RWPE1 (cell line): ENCODE measurements around the gene APBA3.

Experiments used
- CTCF ChIA-PET: fragments of 350-600 bp; sonication (Branson Sonifier 250); formaldehyde crosslinking; extraction: SDS; loops from one replicate; lab custom pipeline; 2021; lab: Yijun Ruan, JAX
- POLR2A ChIA-PET: fragments of 400-600 bp; formaldehyde crosslinking; extraction: SDS; loops from one replicate; lab custom pipeline; 2020; ENCODE audit warnings: antibody characterized with exemption; ENCODE audit not compliant: low non-redundant PET; lab: Yijun Ruan, JAX
- DNase-seq: peaks from one replicate; pipeline ENCODE4 v3.0.0; 2012; ENCODE audit warnings: low spot score
- H3K27ac ChIP-seq: fragments of 450-650 bp; 2 replicates; pipeline ENCODE4 v1.5.1; 2017
- TF ChIP-seq, protein P1 (sequence below): fragments of 450-650 bp; conservative IDR thresholded peaks from 2 replicates; pipeline ENCODE4 v1.5.1; 2017; ENCODE audit warnings: low read depth, mild to moderate bottlenecking

The APBA3 gene

DNA sequence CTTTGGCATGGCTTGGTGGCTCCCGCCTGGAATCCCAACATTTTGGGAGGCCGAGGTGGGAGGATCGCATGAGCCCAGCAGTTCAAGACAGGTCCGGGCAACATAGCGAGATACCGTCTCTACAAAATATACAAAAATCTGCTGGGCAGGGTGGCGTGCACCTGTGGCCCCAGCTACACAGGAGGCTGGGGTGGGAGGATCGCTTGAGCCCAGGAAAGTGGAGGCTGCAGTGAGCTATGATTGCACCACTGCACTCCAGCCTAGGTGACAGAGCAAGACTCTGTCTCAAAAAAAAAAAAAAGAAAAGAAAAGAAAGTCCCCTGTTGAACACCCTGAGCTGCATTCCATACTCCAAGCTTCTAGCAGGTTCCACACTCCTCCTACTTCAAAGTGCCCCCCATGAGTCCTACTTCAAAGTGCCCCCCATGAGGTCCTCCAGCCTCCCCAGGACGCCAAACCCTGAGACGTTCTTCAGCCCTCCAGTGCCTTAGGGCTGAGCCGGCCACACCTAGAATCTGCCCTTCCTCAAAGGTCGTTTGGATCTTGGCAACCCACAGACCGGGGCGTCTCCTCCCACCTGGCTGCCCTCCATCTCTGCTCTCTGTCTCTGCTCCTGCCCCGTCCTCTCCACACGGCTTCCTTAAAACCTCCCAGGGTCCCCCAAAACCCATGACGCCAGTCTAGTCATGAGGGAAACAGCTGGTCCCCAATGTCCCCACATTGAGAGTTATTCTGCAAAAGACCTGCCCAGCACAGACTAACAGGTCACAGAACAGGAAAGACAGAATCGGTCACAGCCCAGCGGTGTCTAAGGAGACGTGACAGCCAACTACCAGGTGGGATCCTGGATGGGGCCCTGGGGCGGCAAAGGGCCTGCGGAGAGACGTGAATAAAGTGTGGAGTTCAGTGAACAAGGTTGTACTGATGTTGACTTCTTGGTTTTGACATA, 48.6 kb downstream of the APBA3 start:
- CTCF ChIA-PET: interaction anchor here (1.0 kb wide), 1 partner anchor 110 kb away, joined by 4 read pairs; no protein-coding TSS in a partner anchor
- no peak for DNase-seq
- TF ChIP-seq, protein P1, sequence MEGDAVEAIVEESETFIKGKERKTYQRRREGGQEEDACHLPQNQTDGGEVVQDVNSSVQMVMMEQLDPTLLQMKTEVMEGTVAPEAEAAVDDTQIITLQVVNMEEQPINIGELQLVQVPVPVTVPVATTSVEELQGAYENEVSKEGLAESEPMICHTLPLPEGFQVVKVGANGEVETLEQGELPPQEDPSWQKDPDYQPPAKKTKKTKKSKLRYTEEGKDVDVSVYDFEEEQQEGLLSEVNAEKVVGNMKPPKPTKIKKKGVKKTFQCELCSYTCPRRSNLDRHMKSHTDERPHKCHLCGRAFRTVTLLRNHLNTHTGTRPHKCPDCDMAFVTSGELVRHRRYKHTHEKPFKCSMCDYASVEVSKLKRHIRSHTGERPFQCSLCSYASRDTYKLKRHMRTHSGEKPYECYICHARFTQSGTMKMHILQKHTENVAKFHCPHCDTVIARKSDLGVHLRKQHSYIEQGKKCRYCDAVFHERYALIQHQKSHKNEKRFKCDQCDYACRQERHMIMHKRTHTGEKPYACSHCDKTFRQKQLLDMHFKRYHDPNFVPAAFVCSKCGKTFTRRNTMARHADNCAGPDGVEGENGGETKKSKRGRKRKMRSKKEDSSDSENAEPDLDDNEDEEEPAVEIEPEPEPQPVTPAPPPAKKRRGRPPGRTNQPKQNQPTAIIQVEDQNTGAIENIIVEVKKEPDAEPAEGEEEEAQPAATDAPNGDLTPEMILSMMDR: no peak
- POLR2A ChIA-PET: interaction anchor here (0.7 kb wide), 1 partner anchor 44 kb away, joined by 5 read pairs; no protein-coding TSS in a partner anchor
- peak overlapping the region; percentile 52 for H3K27ac ChIP-seq

DNA sequence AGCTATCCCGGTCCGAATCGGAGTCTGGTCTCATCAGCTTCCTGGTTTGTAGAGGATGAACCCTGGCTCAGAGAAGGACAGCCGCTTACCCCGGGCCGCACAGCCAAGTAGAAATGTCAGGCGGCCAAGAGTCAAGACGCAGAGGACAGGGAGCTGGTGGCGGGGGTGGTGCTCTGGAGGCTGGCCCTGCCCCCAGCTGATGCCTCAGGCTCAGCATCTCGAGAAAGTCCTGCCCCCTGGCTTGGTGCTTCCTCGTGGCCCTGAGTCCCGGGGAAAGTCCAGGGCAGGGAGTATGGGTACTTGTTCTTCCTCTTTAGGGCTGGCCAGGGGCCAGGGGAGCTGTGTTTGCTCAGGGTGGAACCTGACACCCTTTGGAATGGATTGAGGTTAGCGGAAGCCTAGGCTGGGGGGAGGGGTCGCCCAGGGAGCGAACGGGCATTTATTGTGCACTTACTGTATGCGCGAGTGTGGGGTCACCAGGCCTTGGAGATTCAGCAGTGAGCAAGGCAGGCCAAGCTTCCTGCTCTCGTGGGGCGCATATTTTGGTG, 51.2 kb downstream of the APBA3 start:
- TF ChIP-seq, protein P1: no peak
- CTCF ChIA-PET: interaction anchor here (0.6 to 0.8 kb wide), 3 partner anchors 10 to 225 kb away, joined by 3 to 4 read pairs (median 3); no protein-coding TSS in a partner anchor
- no peak overlapping the region for H3K27ac ChIP-seq
- POLR2A ChIA-PET: no interaction called here
- peak; percentile 62 for DNase-seq

DNA sequence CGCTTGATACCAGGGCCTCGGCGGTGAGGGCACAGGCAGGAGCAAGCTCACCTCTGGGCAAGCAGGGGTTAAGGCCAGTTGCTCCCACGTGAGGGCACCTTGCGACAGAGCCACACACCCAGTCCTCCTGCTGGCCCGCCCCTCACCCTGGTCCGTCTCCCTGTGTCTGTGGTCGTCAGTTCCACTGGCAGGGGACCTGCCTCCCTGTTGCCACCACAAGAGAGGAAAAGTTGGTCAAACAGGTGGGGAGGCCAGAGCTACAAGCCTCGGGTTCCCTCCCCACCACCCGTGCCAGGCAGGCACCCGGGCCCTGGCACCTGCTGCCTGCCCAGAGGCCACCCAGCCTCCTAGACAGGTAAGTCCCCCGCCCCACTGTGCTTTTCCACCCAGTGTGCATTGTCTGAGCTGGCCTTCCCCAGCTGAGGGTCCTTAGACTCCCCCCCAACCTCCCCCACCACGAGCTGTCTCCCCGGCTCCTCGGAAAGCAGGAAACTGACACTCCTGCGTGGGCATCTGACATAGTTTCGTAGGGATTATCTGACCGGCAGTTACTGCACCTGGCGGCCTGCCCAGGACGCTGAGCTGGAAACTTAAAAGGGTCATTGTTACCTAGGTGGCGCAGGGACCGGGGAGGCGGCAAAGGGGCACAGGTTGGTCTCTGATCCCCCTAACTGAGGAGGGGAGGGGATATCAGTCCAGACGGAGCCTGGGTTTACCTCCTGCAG, 53.1 kb downstream of the APBA3 start, which contains the start of gene TJP3:
TJP3 (plus strand) TSS at position 178 of the 725 bp plus-strand sequence. CDS start 20,049 bp downstream, outside the sequence.
- ChIA-PET POLR2A (no interaction called here), CTCF (interaction anchor here (0.6 to 1.2 kb wide), 5 partner anchors 10 to 1371 kb away, joined by 3 to 7 read pairs (median 4); no protein-coding TSS in a partner anchor)
- TF ChIP-seq, protein P1: no peak
- peak within 1 kb of the TSS; percentile 25; the same call in 1 of the 2 replicates for H3K27ac ChIP-seq
- DNase-seq: no peak

DNA sequence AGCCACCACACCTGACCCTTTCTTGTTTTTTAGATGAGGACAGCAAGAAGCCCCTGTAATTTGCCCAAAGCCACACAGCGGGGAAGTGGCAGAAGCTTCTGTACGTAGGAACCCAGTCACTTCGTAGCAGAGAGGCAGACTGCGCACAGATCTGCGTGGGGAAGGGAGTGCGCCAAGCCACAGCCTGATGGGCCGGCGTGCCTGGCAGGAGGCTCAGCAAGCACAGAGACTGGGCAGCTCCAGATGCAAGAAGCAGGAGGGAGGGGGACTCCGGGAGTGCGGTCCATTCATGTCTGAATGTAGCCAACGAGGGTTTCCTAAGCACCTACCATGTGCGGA, 53.7 kb downstream of the APBA3 start:
- TF ChIP-seq, protein P1: no peak
- no peak overlapping the region for H3K27ac ChIP-seq
- ChIA-PET POLR2A (no interaction called here), CTCF (interaction anchor here (1.2 kb wide), 2 partner anchors 11 to 42 kb away, joined by 3 to 4 read pairs; no protein-coding TSS in a partner anchor)
- no peak for DNase-seq

DNA sequence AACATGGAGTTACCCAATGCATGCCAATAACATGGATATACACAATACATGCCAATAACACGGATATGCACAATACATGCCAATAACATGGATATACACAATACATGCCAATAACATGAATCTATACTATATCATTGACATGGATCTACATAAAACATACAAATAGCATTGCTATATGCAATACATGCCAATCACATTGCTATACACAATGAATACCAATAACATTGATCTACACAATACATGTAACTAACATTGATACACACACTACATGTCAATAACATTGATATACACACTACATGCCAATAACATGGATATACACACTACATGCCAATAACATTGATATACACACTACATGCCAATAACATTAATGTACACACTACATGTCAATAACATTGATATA, 60.3 kb downstream of the APBA3 start:
- no peak overlapping the region; the same call in 1 of the 2 replicates for H3K27ac ChIP-seq
- DNase-seq: no peak
- POLR2A ChIA-PET: no interaction called here
- TF ChIP-seq, protein P1: no peak
- CTCF ChIA-PET: interaction anchor here (0.7 kb wide), 1 partner anchor 11 kb away, joined by 3 read pairs; no protein-coding TSS in a partner anchor
